DOHH2 (cell line): ENCODE measurements around the gene ANP32E.
A peak's percentile ranks its signal among the peaks of the same experiment; 100 is the strongest.

Experiments used
- H3F3A ChIP-seq: fragments of 200-600 bp; sonication (generic), shearing (Covaris generic); 2 replicates; pipeline ENCODE4 v1.6.0; 2016; ENCODE audit warnings: antibody characterized with exemption, mild to moderate bottlenecking; ENCODE audit not compliant: control insufficient read depth, insufficient read depth
- H3K27ac ChIP-seq: fragments of 200-600 bp; sonication (generic); 2 replicates; pipeline ENCODE4 v1.5.1; 2014; ENCODE audit warnings: low read depth, mild to moderate bottlenecking, low read length, moderate library complexity
- H3K27me3 ChIP-seq: fragments of 200-600 bp; sonication (generic); 2 replicates; pipeline ENCODE4 v1.6.1; 2014; ENCODE audit warnings: mild to moderate bottlenecking, low read length, mixed read lengths; ENCODE audit not compliant: control insufficient read depth
- H3K36me3 ChIP-seq: fragments of 200-600 bp; sonication (generic); 2 replicates; pipeline ENCODE4 v1.6.1; 2014; ENCODE audit warnings: mild to moderate bottlenecking, low read length, moderate library complexity, mixed read lengths; ENCODE audit not compliant: control insufficient read depth
- H3K4me1 ChIP-seq: fragments of 200-600 bp; sonication (generic); 2 replicates; pipeline ENCODE4 v1.6.1; 2014; ENCODE audit warnings: mild to moderate bottlenecking, low read length, mixed read lengths; ENCODE audit not compliant: control insufficient read depth
- H3K4me2 ChIP-seq: fragments of 200-600 bp; sonication (generic); 2 replicates; pipeline ENCODE4 v1.6.0; 2014; ENCODE audit warnings: mild to moderate bottlenecking, low read length, moderate library complexity
- H3K4me3 ChIP-seq: fragments of 200-600 bp; sonication (generic); 2 replicates; pipeline ENCODE4 v1.5.1; 2014; ENCODE audit warnings: mild to moderate bottlenecking, low read length, mixed read lengths
- H3K79me2 ChIP-seq: fragments of 200-600 bp; sonication (generic); 2 replicates; pipeline ENCODE4 v1.6.1; 2014; ENCODE audit warnings: mild to moderate bottlenecking, low read length, mixed read lengths; ENCODE audit not compliant: control insufficient read depth
- H3K9me2 ChIP-seq: fragments of 200-600 bp; sonication (generic); replicated peaks from 2 replicates; pipeline ENCODE4 v1.6.1; 2014; ENCODE audit warnings: mild to moderate bottlenecking, low read length, mixed read lengths; ENCODE audit not compliant: control insufficient read depth
- H3K9me3 ChIP-seq: fragments of 200-600 bp; sonication (generic); 2 replicates; pipeline ENCODE4 v1.6.1; 2014; ENCODE audit warnings: antibody characterized with exemption, low read length, mixed read lengths; ENCODE audit not compliant: control insufficient read depth, insufficient read depth
- H4K20me1 ChIP-seq: fragments of 200-600 bp; sonication (generic); 2 replicates; pipeline ENCODE4 v1.6.0; 2014; ENCODE audit warnings: low read depth, mild to moderate bottlenecking, antibody characterized with exemption, low read length, moderate library complexity; ENCODE audit not compliant: control insufficient read depth, insufficient read depth
- EZH2phosphoT487 ChIP-seq: fragments of 200-600 bp; sonication (generic); IDR thresholded peaks from 2 replicates; pipeline ENCODE4 v1.6.1; 2017; ENCODE audit warnings: borderline replicate concordance, mild to moderate bottlenecking, antibody characterized with exemption, low read length, moderate library complexity, mixed read lengths
- TF ChIP-seq, protein P1 (sequence below): fragments of 200-600 bp; sonication (generic); IDR thresholded peaks from one replicate; pipeline ENCODE4 v1.5.1; 2014; ENCODE audit warnings: antibody characterized with exemption, mild to moderate bottlenecking, low read depth, low read length; ENCODE audit not compliant: poor library complexity, severe bottlenecking

The ANP32E gene

GRCh38 chr1:150235852-150236613, at the start of gene ANP32E:
TSS of gene ANP32E (minus strand) at chr1:150236112. CDS start at chr1:150235786, 326 bp downstream.
- TF ChIP-seq EZH2phosphoT487: no peak
- TF ChIP-seq, protein P1, sequence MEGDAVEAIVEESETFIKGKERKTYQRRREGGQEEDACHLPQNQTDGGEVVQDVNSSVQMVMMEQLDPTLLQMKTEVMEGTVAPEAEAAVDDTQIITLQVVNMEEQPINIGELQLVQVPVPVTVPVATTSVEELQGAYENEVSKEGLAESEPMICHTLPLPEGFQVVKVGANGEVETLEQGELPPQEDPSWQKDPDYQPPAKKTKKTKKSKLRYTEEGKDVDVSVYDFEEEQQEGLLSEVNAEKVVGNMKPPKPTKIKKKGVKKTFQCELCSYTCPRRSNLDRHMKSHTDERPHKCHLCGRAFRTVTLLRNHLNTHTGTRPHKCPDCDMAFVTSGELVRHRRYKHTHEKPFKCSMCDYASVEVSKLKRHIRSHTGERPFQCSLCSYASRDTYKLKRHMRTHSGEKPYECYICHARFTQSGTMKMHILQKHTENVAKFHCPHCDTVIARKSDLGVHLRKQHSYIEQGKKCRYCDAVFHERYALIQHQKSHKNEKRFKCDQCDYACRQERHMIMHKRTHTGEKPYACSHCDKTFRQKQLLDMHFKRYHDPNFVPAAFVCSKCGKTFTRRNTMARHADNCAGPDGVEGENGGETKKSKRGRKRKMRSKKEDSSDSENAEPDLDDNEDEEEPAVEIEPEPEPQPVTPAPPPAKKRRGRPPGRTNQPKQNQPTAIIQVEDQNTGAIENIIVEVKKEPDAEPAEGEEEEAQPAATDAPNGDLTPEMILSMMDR: peak; percentile 30
- peaks cover 3% of the 10 kb centered on the region; the same call in 1 of the 2 replicates for H3F3A ChIP-seq
- peak within 1 kb of the TSS; percentile 88 for H3K4me2 ChIP-seq
- H4K20me1 ChIP-seq: peaks cover 4% of the 10 kb centered on the region; the same call in 1 of the 2 replicates
- peaks cover 41% of the 10 kb centered on the region for H3K36me3 ChIP-seq
- peak within 1 kb of the TSS; percentile 89 for H3K27ac ChIP-seq
- peaks cover 24% of the 10 kb centered on the region for H3K4me1 ChIP-seq
- no peaks in the 10 kb centered on the region for H3K9me2 ChIP-seq
- peaks cover 56% of the 10 kb centered on the region for H3K79me2 ChIP-seq
- H3K9me3 ChIP-seq: no peaks in the 10 kb centered on the region
- no peaks in the 10 kb centered on the region for H3K27me3 ChIP-seq
- H3K4me3 ChIP-seq: peak within 1 kb of the TSS; percentile 95

- Histone ChIP-seq H3K4me1 (peaks cover 13% of the 10 kb centered on the region), H3K27ac (no peak overlapping the region), H3K36me3 (no peaks in the 10 kb centered on the region), H3K27me3 (peaks cover 9% of the 10 kb centered on the region; the same call in 1 of the 2 replicates), H3K4me2 (no peak overlapping the region), H3F3A (no peaks in the 10 kb centered on the region), H4K20me1 (no peaks in the 10 kb centered on the region), H3K4me3 (no peak overlapping the region), H3K79me2 (no peaks in the 10 kb centered on the region), H3K9me2 (no peaks in the 10 kb centered on the region), H3K9me3 (no peaks in the 10 kb centered on the region)
- TF ChIP-seq, protein P1: no peak
- TF ChIP-seq EZH2phosphoT487: no peak
Measured at GRCh38 chr1:150283260-150283659, 47.3 kb upstream of the ANP32E start.

- Histone ChIP-seq H3K9me3 (no peaks in the 10 kb centered on the region), H3K4me3 (no peak overlapping the region), H3K4me1 (peaks cover 13% of the 10 kb centered on the region), H4K20me1 (no peaks in the 10 kb centered on the region), H3K27me3 (peaks cover 9% of the 10 kb centered on the region; the same call in 1 of the 2 replicates), H3K79me2 (no peaks in the 10 kb centered on the region), H3K36me3 (no peaks in the 10 kb centered on the region), H3K9me2 (no peaks in the 10 kb centered on the region), H3K27ac (no peak overlapping the region), H3F3A (no peaks in the 10 kb centered on the region), H3K4me2 (peak overlapping the region; percentile 61)
- TF ChIP-seq, protein P1: no peak
- TF ChIP-seq EZH2phosphoT487: no peak
Measured at GRCh38 chr1:150282558-150282958, 46.6 kb upstream of the ANP32E start.
